HUES48 (cell line): ENCODE results near the gene UCKL1.

Experiments used
- H3K27ac ChIP-seq: one replicate; pipeline ENCODE4 v1.7.0; 2013; ENCODE audit warnings: low read depth, low read length, inconsistent platforms
- H3K27me3 ChIP-seq: 2 replicates; pipeline ENCODE4 v1.6.1; 2013; ENCODE audit warnings: mild to moderate bottlenecking, low read length; ENCODE audit not compliant: control insufficient read depth, insufficient read depth
- H3K36me3 ChIP-seq: 2 replicates; pipeline ENCODE4 v1.6.1; 2013; ENCODE audit warnings: low read length; ENCODE audit not compliant: control insufficient read depth, insufficient read depth
- H3K4me1 ChIP-seq: 2 replicates; pipeline ENCODE4 v1.6.1; 2013; ENCODE audit warnings: mild to moderate bottlenecking, low read length; ENCODE audit not compliant: control insufficient read depth, insufficient read depth
- H3K4me3 ChIP-seq: 2 replicates; pipeline ENCODE4 v1.5.1; 2013; ENCODE audit warnings: mild to moderate bottlenecking, low read depth, low read length
- H3K9ac ChIP-seq: 2 replicates; pipeline ENCODE4 v1.6.1; 2013; ENCODE audit warnings: mild to moderate bottlenecking, low read depth, low read length, moderate library complexity
- H3K9me3 ChIP-seq: 2 replicates; pipeline ENCODE4 v1.6.1; 2013; ENCODE audit warnings: low read length; ENCODE audit not compliant: control insufficient read depth, insufficient read depth

Gene UCKL1

GRCh38 chr20:63955827-63956663 lies at the start of gene UCKL1:
TSS of gene UCKL1 (minus strand) at chr20:63956416. CDS start at chr20:63956372, 44 bp downstream.
- Histone ChIP-seq H3K27ac (peak within 1 kb of the TSS; percentile 93), H3K27me3 (no peaks in the 10 kb centered on the region), H3K36me3 (peaks cover 19% of the 10 kb centered on the region), H3K4me1 (peaks cover 17% of the 10 kb centered on the region; the same call in 1 of the 2 replicates), H3K9ac (peak within 1 kb of the TSS; percentile 88), H3K4me3 (peak within 1 kb of the TSS; percentile 96), H3K9me3 (no peaks in the 10 kb centered on the region)

DNA sequence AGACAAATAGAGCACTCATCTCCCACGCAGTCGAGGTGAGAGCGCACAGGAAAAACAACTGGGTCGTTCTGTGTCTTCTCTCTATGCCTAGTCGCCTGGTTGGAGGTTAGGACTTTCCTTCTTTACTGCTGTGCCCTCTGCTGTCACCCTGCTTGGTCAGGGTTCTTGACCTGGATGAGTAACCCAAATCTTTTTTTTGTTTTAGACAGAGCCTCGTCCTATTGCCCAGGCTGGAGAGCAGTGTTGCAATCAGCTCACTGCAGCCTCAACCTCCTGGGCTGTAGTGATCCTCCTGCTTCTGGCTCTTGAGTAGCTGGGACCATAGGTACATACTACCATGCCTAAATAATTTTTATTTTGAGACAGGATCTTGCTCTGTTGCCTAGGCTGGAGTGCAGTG lies 49.2 kb upstream of the UCKL1 start:
- Histone ChIP-seq H3K4me1 (no peaks in the 10 kb centered on the region), H3K4me3 (no peak overlapping the region), H3K27me3 (no peaks in the 10 kb centered on the region), H3K27ac (no peak overlapping the region), H3K9ac (no peak overlapping the region), H3K36me3 (peaks cover 70% of the 10 kb centered on the region), H3K9me3 (peaks cover 2% of the 10 kb centered on the region; the same call in 1 of the 2 replicates)

- Histone ChIP-seq H3K36me3 (peaks cover 70% of the 10 kb centered on the region), H3K27ac (no peak overlapping the region), H3K27me3 (no peaks in the 10 kb centered on the region), H3K4me3 (no peak overlapping the region), H3K4me1 (no peaks in the 10 kb centered on the region), H3K9me3 (peaks cover 2% of the 10 kb centered on the region; the same call in 1 of the 2 replicates), H3K9ac (no peak overlapping the region)
Measured at GRCh38 chr20:64003960-64004725, 47.9 kb upstream of the UCKL1 start.

DNA sequence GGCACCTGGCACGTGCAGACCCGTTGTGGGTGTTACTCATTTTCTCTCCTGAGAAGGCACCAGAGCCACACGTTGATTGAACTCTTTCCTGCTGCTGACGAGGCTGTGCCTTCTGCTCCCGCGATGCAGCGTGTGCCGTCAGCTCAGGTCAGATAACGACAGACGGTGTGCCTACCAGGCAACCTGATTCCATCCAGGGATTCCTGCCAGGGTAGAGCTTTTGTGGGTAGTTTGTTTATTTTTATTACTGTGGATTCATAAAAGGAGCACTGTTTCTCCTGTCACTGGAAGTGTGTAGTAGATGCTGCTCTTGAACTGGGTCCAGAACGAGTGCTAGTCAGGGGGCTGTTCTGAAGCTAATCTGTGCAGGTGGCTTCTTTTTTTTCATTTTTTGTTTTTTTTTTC lies 45.4 kb upstream of the UCKL1 start:
- Histone ChIP-seq H3K27me3 (no peaks in the 10 kb centered on the region), H3K4me3 (no peak overlapping the region), H3K9ac (no peak overlapping the region), H3K27ac (no peak overlapping the region), H3K36me3 (peaks cover 74% of the 10 kb centered on the region), H3K9me3 (no peaks in the 10 kb centered on the region), H3K4me1 (no peaks in the 10 kb centered on the region)

DNA sequence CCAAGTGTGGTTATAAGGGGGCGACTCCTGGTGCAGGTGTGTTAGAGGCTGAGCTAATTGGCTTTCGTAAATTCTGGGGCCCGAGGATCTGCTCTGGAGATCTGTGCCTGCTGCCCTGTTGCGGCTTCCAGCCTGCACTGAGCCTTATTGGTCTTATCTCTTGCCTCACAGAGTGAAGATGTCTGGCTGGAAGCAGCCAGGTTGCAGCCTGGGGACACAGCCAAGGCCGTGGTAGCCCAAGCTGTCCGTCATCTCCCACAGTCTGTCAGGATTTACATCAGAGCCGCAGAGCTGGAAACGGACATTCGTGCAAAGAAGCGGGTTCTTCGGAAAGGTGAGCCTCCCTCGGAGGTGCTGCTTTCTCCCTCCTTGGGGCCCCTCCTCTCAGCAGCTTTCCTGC lies 44.7 kb upstream of the UCKL1 start:
- no peak overlapping the region for H3K9ac ChIP-seq
- H3K4me1 ChIP-seq, result no peaks in the 10 kb centered on the region
- no peak overlapping the region for H3K27ac ChIP-seq
- no peaks in the 10 kb centered on the region for H3K9me3 ChIP-seq
- H3K36me3 ChIP-seq, result peaks cover 78% of the 10 kb centered on the region
- H3K27me3 ChIP-seq, result no peaks in the 10 kb centered on the region
- H3K4me3 ChIP-seq, result no peak overlapping the region

DNA sequence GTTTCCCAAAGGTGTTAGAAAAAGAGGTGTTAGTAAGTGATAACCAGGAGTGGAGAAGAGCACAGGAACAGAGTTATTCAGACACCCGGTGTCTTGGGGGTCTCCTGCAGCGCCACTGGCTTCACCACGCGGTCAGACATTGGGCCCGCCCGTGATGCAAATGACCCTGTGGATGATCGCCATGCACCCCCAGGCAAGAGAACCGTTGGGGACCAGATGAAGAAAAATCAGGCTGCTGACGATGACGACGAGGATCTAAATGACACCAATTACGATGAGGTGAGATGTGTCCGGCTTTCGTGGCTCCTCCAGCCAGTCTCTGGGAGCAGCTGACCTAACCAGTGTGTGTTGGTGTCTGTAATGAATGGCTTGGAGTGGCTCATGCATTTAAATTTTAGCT lies 26.7 kb upstream of the UCKL1 start:
- H3K4me3 ChIP-seq, result no peak overlapping the region
- no peaks in the 10 kb centered on the region for H3K9me3 ChIP-seq
- peaks cover 10% of the 10 kb centered on the region for H3K27me3 ChIP-seq
- H3K27ac ChIP-seq, result no peak overlapping the region
- peaks cover 47% of the 10 kb centered on the region for H3K36me3 ChIP-seq
- peaks cover 19% of the 10 kb centered on the region for H3K4me1 ChIP-seq
- H3K9ac ChIP-seq, result no peak overlapping the region

GRCh38 chr20:63980806-63981728 lies 24.9 kb upstream of the UCKL1 start, which contains the start of gene PRPF6:
TSS of gene PRPF6 (plus strand) at chr20:63981132. CDS start at chr20:63981246, 114 bp downstream.
- H3K9ac ChIP-seq, result peak within 1 kb of the TSS; percentile 80; the same call in 1 of the 2 replicates
- H3K27me3 ChIP-seq, result peaks cover 10% of the 10 kb centered on the region
- peaks cover 22% of the 10 kb centered on the region for H3K4me1 ChIP-seq
- no peaks in the 10 kb centered on the region for H3K9me3 ChIP-seq
- peaks cover 32% of the 10 kb centered on the region for H3K36me3 ChIP-seq
- H3K27ac ChIP-seq, result peak within 1 kb of the TSS; percentile 91
- H3K4me3 ChIP-seq, result peak within 1 kb of the TSS; percentile 89

- peak overlapping the region; percentile 76; the same call in 1 of the 2 replicates for H3K4me3 ChIP-seq
- peaks cover 10% of the 10 kb centered on the region for H3K27me3 ChIP-seq
- H3K36me3 ChIP-seq, result peaks cover 25% of the 10 kb centered on the region
- H3K9me3 ChIP-seq, result no peaks in the 10 kb centered on the region
- H3K27ac ChIP-seq, result no peak overlapping the region
- H3K9ac ChIP-seq, result no peak overlapping the region
- H3K4me1 ChIP-seq, result peaks cover 22% of the 10 kb centered on the region
Measured at GRCh38 chr20:63980317-63980805, 24.1 kb upstream of the UCKL1 start.

GRCh38 chr20:63979557-63980316 lies 23.5 kb upstream of the UCKL1 start, which contains the start of gene SAMD10:
TSS of gene SAMD10 (minus strand) at chr20:63979642. CDS start at chr20:63979467, 175 bp downstream.
- Histone ChIP-seq H3K4me1 (peaks cover 22% of the 10 kb centered on the region), H3K9ac (no peak within 1 kb of the TSS), H3K36me3 (peaks cover 19% of the 10 kb centered on the region), H3K27ac (peak within 1 kb of the TSS; percentile 54), H3K9me3 (no peaks in the 10 kb centered on the region), H3K4me3 (peak within 1 kb of the TSS; percentile 76), H3K27me3 (peaks cover 10% of the 10 kb centered on the region)

- H3K9ac ChIP-seq, result no peak overlapping the region
- H3K27ac ChIP-seq, result peak overlapping the region; percentile 54
- peaks cover 22% of the 10 kb centered on the region for H3K4me1 ChIP-seq
Measured at GRCh38 chr20:63979229-63979556, 23.0 kb upstream of the UCKL1 start.

More at GRCh38 chr20:63979229-63979556, 23.0 kb upstream of the UCKL1 start:
- Histone ChIP-seq H3K9me3 (no peaks in the 10 kb centered on the region), H3K36me3 (peaks cover 13% of the 10 kb centered on the region), H3K27me3 (peaks cover 10% of the 10 kb centered on the region), H3K4me3 (peak overlapping the region; percentile 76)
